ENCODE data around the gene CIB2. TPM values are rescaled to one million over a fixed set of nuclear protein-coding genes. Genes with fewer than 3 reads are reported as not detected.
"Not testable (repeated sequence)": the region's sequence is repeated elsewhere in the genome, so short reads cannot be mapped to it uniquely, and the experiment has no call there.

Gene CIB2
- total RNA-seq, 4 donors from 2014 or later = 8.4 to 19.5 (median 9.5) TPM

DNA sequence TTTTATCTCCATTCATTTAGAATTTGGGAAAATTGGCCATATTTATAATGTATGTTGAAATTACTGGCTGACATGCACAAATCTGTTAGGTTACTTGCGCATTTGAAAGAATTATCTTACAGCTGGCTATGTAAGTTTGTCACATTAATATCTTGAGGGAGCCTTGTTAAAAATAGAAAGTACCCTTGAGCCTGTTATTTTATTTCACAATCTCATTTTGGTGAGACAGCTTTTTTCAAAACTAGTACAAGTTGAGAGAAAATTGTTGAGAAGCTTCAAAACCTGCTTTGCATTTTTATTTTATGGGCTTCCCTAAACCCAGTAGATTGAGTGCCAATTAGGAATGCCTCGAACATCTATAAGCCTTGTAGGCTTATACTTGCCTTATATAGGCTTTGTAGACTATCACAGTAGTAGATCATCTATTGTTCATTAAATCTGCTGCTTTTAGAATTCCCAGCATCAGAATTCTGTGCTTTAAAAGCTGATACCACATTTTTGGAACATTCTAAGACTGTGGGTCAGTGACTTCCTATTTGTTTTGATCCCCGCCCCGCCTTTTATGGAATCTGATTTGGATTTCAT lies 24.2 kb upstream of the CIB2 start:
- intact Hi-C loops (cut with DNase I; ENCODE audit: low total_unique reads) (no loop called here), in situ Hi-C loops (cut with MboI; ENCODE audit: low pct_ligation_motif_present in 1 of 4, low pct_unique_long_range_greater_than_20kb in 1 of 4, low sequenced_read_pairs in 3 of 4) (no loop called here)
- Histone ChIP-seq H3K27ac (peak overlapping the region; percentile 3 to 52 (median 44)), H3K4me3 (no peak overlapping the region), H3K27me3 (no peaks in the 10 kb centered on the region), H3K9me3 (no peaks in the 10 kb centered on the region), H3K36me3 (peaks cover 0 to 26% (median 11%) of the 10 kb centered on the region in 4 donors), H3K4me1 (peaks cover 4 to 40% (median 16%) of the 10 kb centered on the region in 4 donors)
- DNase-seq = no peak
- TF ChIP-seq POLR2AphosphoS5 (IDR thresholded peaks at IDR 0.05) (no peak), POLR2A (IDR thresholded peaks at IDR 0.05) (no peak), EP300 (IDR thresholded peaks at IDR 0.05; ENCODE audit: low read depth) (no peak), CTCF (IDR thresholded peaks at IDR 0.05) (no peak)
- 69 to 88% methylated on average over 4 of the region's 4 CpGs for WGBS, 2 donors (ENCODE audit: low coverage in 1 of 2)

DNA sequence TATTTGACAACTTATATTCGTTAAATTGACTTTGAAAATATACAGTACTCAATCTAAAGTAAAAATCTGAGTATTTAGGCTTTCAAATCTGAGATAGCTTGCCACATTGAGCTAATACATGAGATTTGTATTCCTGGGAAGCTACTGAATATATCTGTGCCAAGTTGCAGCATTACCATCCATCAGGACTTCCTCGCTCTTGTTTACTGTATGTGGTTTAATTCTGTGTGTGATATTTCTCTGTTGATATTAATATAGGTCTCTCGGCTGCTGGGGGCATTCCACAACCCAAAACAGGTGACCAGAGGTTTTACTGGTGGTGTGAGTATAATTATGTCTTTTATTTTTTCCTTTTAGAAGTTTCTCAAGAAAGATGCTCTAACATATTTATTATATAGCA lies 23.7 kb upstream of the CIB2 start:
- Histone ChIP-seq H3K4me1 (peaks cover 9 to 45% (median 21%) of the 10 kb centered on the region in 4 donors), H3K36me3 (peaks cover 0 to 21% (median 9%) of the 10 kb centered on the region in 4 donors), H3K27ac (peak overlapping the region in 2 of 4 donors; percentile 3 to 43), H3K9me3 (no peaks in the 10 kb centered on the region), H3K27me3 (no peaks in the 10 kb centered on the region), H3K4me3 (no peak overlapping the region)
- 78 to 88% methylated on average over 3 of the region's 3 CpGs for WGBS, 2 donors (ENCODE audit: low coverage in 1 of 2)
- intact Hi-C loops (cut with DNase I; ENCODE audit: low total_unique reads) (no loop called here), in situ Hi-C loops (cut with MboI; ENCODE audit: low pct_ligation_motif_present in 1 of 4, low pct_unique_long_range_greater_than_20kb in 1 of 4, low sequenced_read_pairs in 3 of 4) (no loop called here)
- no peak for DNase-seq
- TF ChIP-seq EP300 (IDR thresholded peaks at IDR 0.05; ENCODE audit: low read depth) (no peak), POLR2A (IDR thresholded peaks at IDR 0.05) (no peak), POLR2AphosphoS5 (IDR thresholded peaks at IDR 0.05) (no peak), CTCF (IDR thresholded peaks at IDR 0.05) (no peak)

DNA sequence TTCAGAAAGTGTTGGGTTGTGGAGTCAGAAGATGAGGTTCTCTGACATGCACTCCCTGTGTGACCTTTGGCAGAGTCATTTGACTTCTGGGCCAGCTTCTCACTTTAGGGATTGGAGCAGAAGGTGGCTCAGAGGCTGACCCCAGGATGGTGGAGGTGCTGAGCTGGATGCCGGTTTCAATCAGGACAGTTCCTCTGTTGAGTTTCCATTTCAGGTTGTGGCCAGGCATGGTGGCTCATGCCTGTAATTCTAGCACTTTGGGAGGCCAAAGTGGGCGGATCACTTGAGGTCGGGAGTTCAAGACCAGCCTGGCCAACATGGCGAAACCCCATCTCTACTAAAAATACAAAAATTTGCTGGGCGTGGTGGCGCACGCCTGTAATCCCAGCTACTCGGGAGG lies 19.8 kb upstream of the CIB2 start:
- in situ Hi-C loops (cut with MboI; ENCODE audit: low pct_ligation_motif_present in 1 of 4, low pct_unique_long_range_greater_than_20kb in 1 of 4, low sequenced_read_pairs in 3 of 4); DNase-seq: not testable (repeated sequence)
- WGBS, 2 donors (ENCODE audit: low coverage in 1 of 2) = 96% methylated on average over 8 of the region's 8 CpGs; no CpG with 5 or more reads in 1 of the 2 donors

DNA sequence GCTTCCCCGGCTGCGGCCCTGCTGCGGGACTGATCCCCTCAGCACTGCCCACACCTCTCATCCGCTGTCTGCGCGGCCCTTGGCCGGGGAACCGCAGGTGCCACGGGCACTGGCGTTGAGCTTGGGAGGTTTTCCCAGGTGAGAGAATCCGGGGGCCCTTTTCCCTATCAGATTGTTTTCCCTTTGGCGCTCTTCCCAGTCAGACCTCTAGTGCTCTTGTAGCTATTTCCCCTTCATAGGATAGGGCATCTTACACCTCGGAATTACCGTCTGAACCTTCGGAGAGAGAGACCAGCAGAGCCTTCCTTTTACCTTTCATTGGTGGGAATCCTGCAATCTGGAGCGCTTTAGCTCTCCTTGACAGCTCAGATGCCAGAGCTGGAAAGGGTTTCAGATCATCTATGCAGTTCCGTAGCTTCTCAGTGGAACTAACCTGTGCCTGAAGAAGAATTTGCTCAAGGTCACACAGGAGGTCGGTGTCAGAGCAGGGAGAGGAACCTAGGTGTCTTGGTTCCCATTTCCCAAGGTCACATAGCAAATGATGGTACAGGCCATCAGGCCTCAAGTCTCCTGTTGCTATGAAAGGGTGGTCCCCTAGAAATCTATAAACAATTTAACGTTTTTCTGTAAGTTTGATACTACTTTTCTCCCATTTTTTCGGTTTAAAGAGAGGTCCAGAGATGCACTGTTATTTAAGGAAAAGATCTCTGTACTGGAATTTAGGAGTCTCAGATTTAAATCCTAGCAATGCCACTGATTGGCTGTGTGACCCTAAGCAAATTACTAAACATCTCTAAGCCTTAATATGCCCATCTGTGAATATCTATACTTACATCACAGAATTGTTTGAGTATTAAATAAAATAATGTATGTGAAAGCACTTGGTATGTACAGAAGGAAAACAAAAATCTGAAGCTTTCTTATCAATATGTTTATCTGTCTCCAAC lies 18.8 kb upstream of the CIB2 start:
- 9 to 37% methylated on average over 6 to 14 of the region's 20 CpGs for WGBS, 2 donors (ENCODE audit: low coverage in 1 of 2)
- intact Hi-C loops (cut with DNase I; ENCODE audit: low total_unique reads) (no loop called here), in situ Hi-C loops (cut with MboI; ENCODE audit: low pct_ligation_motif_present in 1 of 4, low pct_unique_long_range_greater_than_20kb in 1 of 4, low sequenced_read_pairs in 3 of 4) (loop anchor here in 1 of 4 donors (25.0 kb wide), 1 partner anchor 287 kb away; the partner anchor contains the start of gene IREB2)
- H3K27me3 ChIP-seq = no peaks in the 10 kb centered on the region
- peak overlapping the region; percentile 87 to 95 (median 90) for H3K27ac ChIP-seq
- peaks cover 11 to 42% (median 24%) of the 10 kb centered on the region in 4 donors for H3K4me1 ChIP-seq
- no peak for TF ChIP-seq EP300 (IDR thresholded peaks at IDR 0.05; ENCODE audit: low read depth)
- TF ChIP-seq POLR2A (IDR thresholded peaks at IDR 0.05) = no peak
- TF ChIP-seq POLR2AphosphoS5 (IDR thresholded peaks at IDR 0.05) = no peak
- no peak for TF ChIP-seq CTCF (IDR thresholded peaks at IDR 0.05)
- no peaks in the 10 kb centered on the region for H3K9me3 ChIP-seq
- H3K36me3 ChIP-seq = no peaks in the 10 kb centered on the region
- no peak for DNase-seq
- H3K4me3 ChIP-seq = peak overlapping the region; percentile 50 to 95 (median 76)

More for the DNA sequence above, 19.8 kb upstream of the CIB2 start:
- H3K27ac ChIP-seq; intact Hi-C loops (cut with DNase I; ENCODE audit: low total_unique reads); H3K36me3 ChIP-seq; H3K27me3 ChIP-seq; H3K4me3 ChIP-seq; H3K9me3 ChIP-seq: not testable (repeated sequence)
- peaks cover 11 to 52% (median 29%) of the 10 kb centered on the region in 4 donors for H3K4me1 ChIP-seq

Data from transverse colon (tissue), 4 donors.